Spleen (tissue), 11 donors: ENCODE data around the gene TMED5. TPM values are rescaled to one million over a fixed set of nuclear protein-coding genes. Genes with fewer than 3 reads are reported as not detected.
A peak's percentile ranks its signal among the peaks of the same experiment; 100 is the strongest.

Experiments
- DNase-seq: peaks from one replicate; pipeline ENCODE4 v3.0.0-alpha.2; 2020
- H3K27ac ChIP-seq, 8 donors: fragments of 200-600 bp; sonication (generic) in 7 of 8; 1 replicate in 4 of 8; 2 replicates in 4 of 8; pipeline versions ENCODE4 v1.5.0 to v1.8.0; 2016 to 2021; ENCODE audit warnings: inconsistent platforms in 4 of 8, mild to moderate bottlenecking in 4 of 8, moderate library complexity in 1 of 8
- H3K27me3 ChIP-seq, 7 donors: fragments of 200-600 bp; sonication (generic) in 6 of 7; replicated peaks in 1 of 7; 1 replicate in 4 of 7; 2 replicates in 3 of 7; pipeline versions ENCODE4 v1.5.0 to v1.8.0; 2016 to 2021; ENCODE audit warnings: inconsistent platforms in 3 of 7, mild to moderate bottlenecking in 1 of 7
- H3K36me3 ChIP-seq, 6 donors: fragments of 200-600 bp; sonication (generic) in 5 of 6; 1 replicate in 4 of 6; 2 replicates in 2 of 6; pipeline versions ENCODE4 v1.5.0 to v1.8.0; 2016 to 2021; ENCODE audit warnings: inconsistent platforms in 2 of 6
- H3K4me1 ChIP-seq, 6 donors: fragments of 200-600 bp; sonication (generic) in 5 of 6; 1 replicate in 3 of 6; 2 replicates in 3 of 6; pipeline versions ENCODE4 v1.5.0 to v1.8.0; 2016 to 2021; ENCODE audit warnings: inconsistent platforms in 3 of 6
- H3K4me3 ChIP-seq, 8 donors: fragments of 200-600 bp; sonication (generic) in 7 of 8; 1 replicate in 4 of 8; 2 replicates in 4 of 8; pipeline versions ENCODE4 v1.5.0 to v1.8.0; 2016 to 2021; ENCODE audit warnings: inconsistent platforms in 4 of 8, mild to moderate bottlenecking in 4 of 8, moderate library complexity in 2 of 8
- H3K9me3 ChIP-seq, 8 donors: fragments of 200-600 bp; sonication (generic) in 7 of 8; 1 replicate in 4 of 8; 2 replicates in 4 of 8; pipeline versions ENCODE4 v1.5.0 to v1.8.0; 2016 to 2021; ENCODE audit warnings: inconsistent platforms in 4 of 8
- POLR2A ChIP-seq, 3 donors: fragments of 450-650 bp; IDR thresholded peaks; one replicate each; pipeline ENCODE4 v1.5.1; 2017; ENCODE audit warnings: antibody characterized with exemption in 3 of 3, mild to moderate bottlenecking in 1 of 3
- POLR2AphosphoS5 ChIP-seq, 3 donors: sonication (generic); formaldehyde crosslinking; IDR thresholded peaks; one replicate each; pipeline ENCODE4 v1.5.1; 2017; ENCODE audit warnings: antibody characterized with exemption in 3 of 3
- WGBS, 5 donors: extraction: QIAGEN DNeasy Blood & Tissue Kit in 3 of 5; methylation state at CpG; one replicate each; pipeline versions ENCODE4 v1.1.5 to v1.1.7; 2013 to 2018; 5-methylcytosine and 5-hydroxymethylcytosine counted together
- intact Hi-C: fragments of 100-400 bp; cut with DNase I; formaldehyde crosslinking; loops from one replicate; pipeline ENCODE4 v1.15.0; 2023; ENCODE audit warnings: low total_unique reads
- polyA plus RNA-seq, 3 donors: library from polyadenylated mRNA; stranded (reverse); fragments of 200-250 nt; gene quantifications; one replicate each; pipeline ENCODE4 v1.2.1, GENCODE V29; 2013
- total RNA-seq, 7 donors: library from RNA; depleted of rRNA in 3 of 7; stranded (reverse); fragments of >200 nt in 3 of 7; fragmentation: NEBNext Ultra II Directional in 4 of 7; extraction: Animal tissue kit (Norgen Biotek cat#: 25700) in 4 of 7; gene quantifications; one replicate each; pipeline versions ENCODE4 v1.1.0 to v1.2.1, GENCODE V29; 2016 to 2021
- TF ChIP-seq, protein P1 (sequence below), 11 experiments: fragments of 200-600 bp in 7 of 11; fragments of 450-650 bp in 4 of 11; sonication (generic) in 4 of 11; IDR thresholded peaks in 8 of 11; conservative IDR thresholded peaks in 3 of 11; 1 replicate in 7 of 11; 2 replicates in 4 of 11; pipeline versions ENCODE4 v1.4.0 to v1.8.0; 2016 to 2021; ENCODE audit warnings: antibody characterized with exemption in 11 of 11, inconsistent platforms in 4 of 11, mild to moderate bottlenecking in 1 of 11
- donor health status: healthy with polysubstance abuse.
- donor health status: DM: no; HTN: no; CAD: no; lungs with moderate emphysema.
- donor health status: DM: no; HTN: no; CAD: no.
- donor health status: Bipolar disorder and iron deficiency.
- donor health status: healthy.
- donor health status: DM: no; HTN: no; CAD: no.
- donor health status: DM: yes; HTN: yes; CAD: no.

The TMED5 gene
- total and polyA plus RNA-seq, 10 donors: 11.1 to 102 (median 53.9) TPM

GRCh38 chr1:93196591-93196990 lies 16.4 kb upstream of the TMED5 start:
- H3K27ac ChIP-seq: no peak overlapping the region
- TF ChIP-seq POLR2A (IDR thresholded peaks at IDR 0.05) (no peak), POLR2AphosphoS5 (IDR thresholded peaks at IDR 0.05) (no peak)
- TF ChIP-seq, protein P1, sequence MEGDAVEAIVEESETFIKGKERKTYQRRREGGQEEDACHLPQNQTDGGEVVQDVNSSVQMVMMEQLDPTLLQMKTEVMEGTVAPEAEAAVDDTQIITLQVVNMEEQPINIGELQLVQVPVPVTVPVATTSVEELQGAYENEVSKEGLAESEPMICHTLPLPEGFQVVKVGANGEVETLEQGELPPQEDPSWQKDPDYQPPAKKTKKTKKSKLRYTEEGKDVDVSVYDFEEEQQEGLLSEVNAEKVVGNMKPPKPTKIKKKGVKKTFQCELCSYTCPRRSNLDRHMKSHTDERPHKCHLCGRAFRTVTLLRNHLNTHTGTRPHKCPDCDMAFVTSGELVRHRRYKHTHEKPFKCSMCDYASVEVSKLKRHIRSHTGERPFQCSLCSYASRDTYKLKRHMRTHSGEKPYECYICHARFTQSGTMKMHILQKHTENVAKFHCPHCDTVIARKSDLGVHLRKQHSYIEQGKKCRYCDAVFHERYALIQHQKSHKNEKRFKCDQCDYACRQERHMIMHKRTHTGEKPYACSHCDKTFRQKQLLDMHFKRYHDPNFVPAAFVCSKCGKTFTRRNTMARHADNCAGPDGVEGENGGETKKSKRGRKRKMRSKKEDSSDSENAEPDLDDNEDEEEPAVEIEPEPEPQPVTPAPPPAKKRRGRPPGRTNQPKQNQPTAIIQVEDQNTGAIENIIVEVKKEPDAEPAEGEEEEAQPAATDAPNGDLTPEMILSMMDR (IDR thresholded peaks at IDR 0.05 in 8 of 11, conservative IDR thresholded peaks at IDR 0.05 in 3 of 11): no peak
- 94 to 98% (median 95%) methylated on average over 1 of the region's 1 CpG for WGBS, 5 donors
- H3K4me3 ChIP-seq: no peak overlapping the region
- no peaks in the 10 kb centered on the region for H3K27me3 ChIP-seq
- no peaks in the 10 kb centered on the region for H3K9me3 ChIP-seq
- peaks cover 0 to 68% (median 5%) of the 10 kb centered on the region in 6 donors for H3K36me3 ChIP-seq
- H3K4me1 ChIP-seq: no peaks in the 10 kb centered on the region
- no peak for DNase-seq
- intact Hi-C loops: no loop called here

DNA sequence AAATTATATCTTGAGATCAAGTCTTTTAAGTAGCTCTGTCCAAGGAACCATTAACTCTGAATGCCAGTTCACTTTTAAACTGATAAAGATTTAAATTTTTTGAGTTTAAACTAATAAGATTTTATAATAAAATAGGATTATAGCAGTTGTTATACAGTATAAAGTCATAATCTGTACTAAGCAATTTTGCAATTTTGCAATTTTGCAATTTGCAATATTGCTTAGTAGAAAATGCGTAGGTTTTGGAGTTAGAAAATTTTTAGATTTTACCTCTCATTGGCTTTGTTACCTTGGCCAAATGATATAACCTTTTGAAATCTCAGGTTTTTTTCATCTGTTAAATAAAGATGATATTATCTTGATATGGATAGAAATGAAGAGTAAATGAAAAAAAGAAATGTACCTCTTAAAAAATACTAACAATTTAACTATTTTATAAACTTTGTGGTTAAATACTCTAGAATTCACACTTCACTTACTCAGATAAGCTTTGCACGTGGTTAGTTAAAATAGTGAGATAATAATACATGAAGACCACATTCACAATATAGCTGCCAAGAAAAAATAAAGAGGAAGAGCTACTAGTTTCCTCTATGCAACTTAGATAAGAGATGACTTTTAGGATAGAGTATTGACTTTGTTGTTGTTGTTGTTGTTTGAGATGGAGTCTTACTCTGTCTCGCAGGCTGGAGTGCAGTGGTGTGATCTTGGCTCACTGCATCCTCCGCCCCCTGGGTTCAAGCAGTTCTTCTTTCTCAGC lies 14.2 kb upstream of the TMED5 start:
- H3K36me3 ChIP-seq: peaks cover 0 to 66% (median 4%) of the 10 kb centered on the region in 6 donors
- H3K27me3 ChIP-seq: no peaks in the 10 kb centered on the region
- H3K9me3 ChIP-seq: no peaks in the 10 kb centered on the region
- H3K4me3 ChIP-seq: no peak overlapping the region
- DNase-seq: no peak
- WGBS, 5 donors: 63 to 76% (median 66%) methylated on average over 4 of the region's 4 CpGs
- no peak overlapping the region for H3K27ac ChIP-seq
- intact Hi-C loops: no loop called here
- TF ChIP-seq POLR2AphosphoS5 (IDR thresholded peaks at IDR 0.05) (no peak), POLR2A (IDR thresholded peaks at IDR 0.05) (no peak)
- TF ChIP-seq, protein P1 (IDR thresholded peaks at IDR 0.05 in 8 of 11, conservative IDR thresholded peaks at IDR 0.05 in 3 of 11): no peak
- H3K4me1 ChIP-seq: no peaks in the 10 kb centered on the region

- intact Hi-C loops: no loop called here
Measured at GRCh38 chr1:93190432-93190831, 10.2 kb upstream of the TMED5 start.

DNA sequence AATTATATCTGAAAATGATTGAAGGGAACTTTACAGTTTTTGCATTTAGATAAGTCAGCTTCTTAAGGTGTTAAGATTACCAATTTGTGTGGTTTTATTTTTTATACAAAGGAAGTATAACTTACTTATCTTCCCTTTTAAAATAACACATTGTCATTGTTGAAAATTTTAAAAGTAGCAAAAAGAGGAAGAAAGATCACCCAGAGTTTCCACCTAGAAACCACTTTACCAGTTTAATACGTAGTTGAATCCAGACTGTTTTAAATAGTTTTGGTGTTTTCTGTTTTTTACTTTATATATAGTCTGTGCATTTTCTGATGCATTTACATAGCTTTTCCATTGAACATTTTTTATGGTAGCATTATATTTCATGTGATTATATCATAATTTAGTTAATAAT lies 6.5 kb upstream of the TMED5 start:
- Histone ChIP-seq H3K36me3 (peaks cover 0 to 15% (median 0%) of the 10 kb centered on the region in 6 donors), H3K4me3 (no peak overlapping the region), H3K27ac (peak overlapping the region in 4 of 8 donors; percentile 1 to 51 (median 20)), H3K4me1 (peaks cover 3 to 49% (median 26%) of the 10 kb centered on the region in 6 donors), H3K27me3 (no peaks in the 10 kb centered on the region), H3K9me3 (no peaks in the 10 kb centered on the region)
- no peak for DNase-seq
- TF ChIP-seq POLR2AphosphoS5 (IDR thresholded peaks at IDR 0.05) (no peak), POLR2A (IDR thresholded peaks at IDR 0.05) (no peak)
- TF ChIP-seq, protein P1 (IDR thresholded peaks at IDR 0.05 in 8 of 11, conservative IDR thresholded peaks at IDR 0.05 in 3 of 11): no peak
- intact Hi-C loops: no loop called here
- WGBS, 5 donors: 27 to 55% (median 34%) methylated on average over 1 of the region's 1 CpG

More at GRCh38 chr1:93190432-93190831, 10.2 kb upstream of the TMED5 start:
- H3K27ac ChIP-seq: no peak overlapping the region
- H3K36me3 ChIP-seq: peaks cover 0 to 37% (median 4%) of the 10 kb centered on the region in 6 donors
- TF ChIP-seq POLR2A (IDR thresholded peaks at IDR 0.05) (no peak), POLR2AphosphoS5 (IDR thresholded peaks at IDR 0.05) (no peak)
- TF ChIP-seq, protein P1 (IDR thresholded peaks at IDR 0.05 in 8 of 11, conservative IDR thresholded peaks at IDR 0.05 in 3 of 11): no peak
- peaks cover 0 to 31% (median 15%) of the 10 kb centered on the region in 6 donors for H3K4me1 ChIP-seq
- no peaks in the 10 kb centered on the region for H3K9me3 ChIP-seq
- WGBS, 5 donors: 94 to 99% (median 98%) methylated on average over 3 of the region's 3 CpGs
- DNase-seq: no peak
- H3K4me3 ChIP-seq: no peak overlapping the region
- no peaks in the 10 kb centered on the region for H3K27me3 ChIP-seq
